T-helper 17 cell (primary cell): ENCODE results near the gene NDFIP2. TPM values are rescaled to one million over a fixed set of nuclear protein-coding genes. Genes with fewer than 3 reads are reported as not detected.

Source experiments
- ATAC-seq: fragments of 150-1000 bp; cut with Tn5 transposase; 2 replicates; pipeline ENCODE4 v1.10.0; 2021; ENCODE audit warnings: mild to moderate bottlenecking, moderate library complexity
- DNase-seq, 3 donors: peaks; one replicate each; pipeline versions ENCODE4 v3.0.0 to v3.0.0-alpha.2; 2020 to 2021
- H3K9me3 ChIP-seq: one replicate; pipeline ENCODE4 v1.7.0; 2013; ENCODE audit warnings: low read length, mild to moderate bottlenecking; ENCODE audit not compliant: control insufficient read depth, poor library complexity, severe bottlenecking
- H3K27ac Mint-ChIP-seq: one replicate; pipeline ENCODE4 v1.8.0; 2022; ENCODE audit warnings: mild to moderate bottlenecking, moderate library complexity, mixed read lengths
- H3K27me3 Mint-ChIP-seq: one replicate; pipeline ENCODE4 v1.8.0; 2022; ENCODE audit warnings: mixed read lengths
- H3K36me3 Mint-ChIP-seq: one replicate; pipeline ENCODE4 v1.8.0; 2022; ENCODE audit warnings: low read depth, mixed read lengths
- H3K4me1 Mint-ChIP-seq: one replicate; pipeline ENCODE4 v1.8.0; 2022; ENCODE audit warnings: mild to moderate bottlenecking, mixed read lengths
- H3K4me3 Mint-ChIP-seq: one replicate; pipeline ENCODE4 v1.8.0; 2022; ENCODE audit warnings: mild to moderate bottlenecking, moderate library complexity, mixed read lengths
- total RNA-seq, 4 donors: library from RNA in 2 of 4; stranded (reverse) in 2 of 4; gene quantifications; one replicate each; pipeline ENCODE4 v1.2.3 and lab custom pipeline; 2022 to 2026

The NDFIP2 gene
- total RNA-seq, 2 donors from 2014 or later, result 0.60 to 3.9 TPM

DNA sequence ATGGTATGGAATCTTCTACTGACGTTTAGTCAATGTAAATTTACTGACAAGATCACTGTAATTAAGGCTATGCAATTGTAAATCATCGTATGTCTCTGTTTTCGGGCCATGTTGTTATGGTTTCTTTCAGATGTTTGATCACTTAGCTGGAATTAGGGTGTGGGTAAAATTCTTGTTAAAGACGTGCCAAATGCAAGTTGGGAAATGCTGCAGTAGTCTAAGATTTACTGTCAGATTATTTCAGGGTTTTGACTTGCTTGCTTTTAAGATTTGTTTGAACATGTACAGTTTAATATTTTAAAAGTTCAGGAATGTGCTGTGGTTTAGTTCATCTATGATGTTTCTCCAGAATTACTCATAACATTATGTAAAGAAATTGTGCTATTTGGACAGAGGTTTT is 10.8 kb downstream of the NDFIP2 start:
- no peaks in the 10 kb centered on the region for H3K9me3 ChIP-seq
- Mint-ChIP-seq H3K4me3 (no peak overlapping the region), H3K4me1 (peaks cover 32% of the 10 kb centered on the region), H3K27ac (no peak overlapping the region), H3K27me3 (no peaks in the 10 kb centered on the region), H3K36me3 (no peaks in the 10 kb centered on the region)
- DNase-seq (no peak), ATAC-seq (no peak)

DNA sequence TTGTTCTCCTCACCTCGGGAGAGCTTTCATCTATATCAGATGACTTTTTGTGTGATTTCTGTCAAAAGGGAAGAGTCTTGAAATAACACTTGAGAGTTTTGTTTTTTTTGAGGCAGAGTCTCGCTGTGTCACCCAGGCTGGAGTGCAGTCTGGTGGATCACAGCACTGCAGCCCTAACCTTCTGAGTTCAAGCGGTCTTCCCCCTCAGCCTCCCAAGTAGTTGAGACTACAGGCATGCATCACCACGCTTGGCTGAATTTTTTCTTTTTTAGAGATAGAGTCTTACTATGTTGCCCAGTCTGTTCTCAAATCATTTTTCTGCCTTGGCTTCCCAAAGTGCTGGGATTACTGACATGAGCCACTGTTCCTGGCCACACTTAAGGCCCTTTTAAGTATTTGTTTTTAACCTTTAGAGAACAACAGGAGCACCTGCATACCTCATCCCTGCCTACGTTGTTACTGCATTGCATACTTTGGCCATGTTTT is 11.4 kb downstream of the NDFIP2 start:
- H3K36me3 Mint-ChIP-seq, result no peaks in the 10 kb centered on the region

DNA sequence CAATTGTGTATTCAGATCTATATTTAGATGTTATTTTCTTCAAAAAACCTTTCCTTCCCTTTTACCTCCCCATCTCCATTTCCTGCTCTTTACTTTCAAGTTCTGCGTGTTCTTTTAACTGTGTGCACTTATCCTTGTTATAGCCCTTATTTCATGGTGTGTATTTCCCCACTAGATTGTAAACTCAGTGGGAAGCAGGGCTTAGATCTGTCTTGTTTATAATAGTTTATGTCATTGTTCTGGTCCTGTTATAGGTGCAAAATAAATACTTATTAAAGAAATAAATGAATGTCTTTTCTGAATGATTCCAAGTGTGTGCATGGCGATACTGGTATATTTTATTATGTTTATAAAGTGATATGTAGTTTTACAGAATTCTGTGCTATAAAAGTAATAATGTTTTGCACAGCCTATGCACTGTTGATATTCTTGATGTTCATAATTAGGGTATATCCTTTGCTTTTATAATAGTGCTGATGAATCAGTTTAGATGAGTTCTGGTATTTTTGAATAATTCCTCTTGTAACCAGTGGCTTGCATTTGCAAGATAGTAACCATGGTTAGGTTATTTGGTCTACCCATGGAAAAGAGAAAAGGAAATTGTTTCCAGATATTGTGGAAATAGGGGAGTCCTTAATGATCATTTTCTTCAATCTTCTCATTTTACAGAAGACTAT is 12.1 kb downstream of the NDFIP2 start:
- peaks cover 3% of the 10 kb centered on the region for H3K36me3 Mint-ChIP-seq
- ATAC-seq (no peak), DNase-seq (no peak)
- H3K27me3 Mint-ChIP-seq, result no peaks in the 10 kb centered on the region
- no peak overlapping the region for H3K27ac Mint-ChIP-seq
- no peak overlapping the region for H3K4me3 Mint-ChIP-seq
- H3K9me3 ChIP-seq, result no peaks in the 10 kb centered on the region
- H3K4me1 Mint-ChIP-seq, result peaks cover 34% of the 10 kb centered on the region

More for the DNA sequence above, 11.4 kb downstream of the NDFIP2 start:
- ATAC-seq (no peak), DNase-seq (no peak)
- H3K4me3 Mint-ChIP-seq, result no peak overlapping the region
- H3K27me3 Mint-ChIP-seq, result no peaks in the 10 kb centered on the region
- H3K4me1 Mint-ChIP-seq, result peaks cover 32% of the 10 kb centered on the region
- no peak overlapping the region for H3K27ac Mint-ChIP-seq
- no peaks in the 10 kb centered on the region for H3K9me3 ChIP-seq

DNA sequence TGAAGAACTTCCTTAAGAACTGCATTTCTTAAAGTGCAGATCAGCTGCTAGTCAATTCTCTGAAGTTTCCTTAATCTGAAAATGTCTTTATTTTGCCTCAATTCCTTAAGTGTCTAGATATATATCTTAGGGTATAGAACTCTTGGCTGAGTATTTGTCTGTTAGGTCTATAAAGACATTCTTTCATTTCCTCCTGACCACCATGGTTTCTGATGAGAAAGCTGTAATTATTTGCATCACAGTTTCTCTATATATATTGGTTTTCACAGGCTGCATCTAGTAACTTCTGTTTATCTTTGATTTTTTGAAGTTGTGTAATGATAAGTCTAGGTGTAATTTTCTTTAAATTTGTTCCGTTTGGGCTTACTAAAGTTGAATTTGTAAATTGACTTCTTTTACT is 15.2 kb downstream of the NDFIP2 start:
- H3K4me1 Mint-ChIP-seq, result peaks cover 41% of the 10 kb centered on the region
- DNase-seq, result no peak
- peaks cover 3% of the 10 kb centered on the region for H3K36me3 Mint-ChIP-seq
- H3K27ac Mint-ChIP-seq, result no peak overlapping the region
- no peaks in the 10 kb centered on the region for H3K27me3 Mint-ChIP-seq
- H3K4me3 Mint-ChIP-seq, result no peak overlapping the region
- ATAC-seq, result no peak
- H3K9me3 ChIP-seq, result no peaks in the 10 kb centered on the region

- H3K4me3 Mint-ChIP-seq, result no peak overlapping the region
- peaks cover 3% of the 10 kb centered on the region for H3K36me3 Mint-ChIP-seq
- no peak for ATAC-seq
- DNase-seq, result no peak
- no peaks in the 10 kb centered on the region for H3K9me3 ChIP-seq
- peaks cover 36% of the 10 kb centered on the region for H3K4me1 Mint-ChIP-seq
- no peak overlapping the region for H3K27ac Mint-ChIP-seq
- no peaks in the 10 kb centered on the region for H3K27me3 Mint-ChIP-seq
Observed at GRCh38 chr13:79497064-79497463, 16.1 kb downstream of the NDFIP2 start.

DNA sequence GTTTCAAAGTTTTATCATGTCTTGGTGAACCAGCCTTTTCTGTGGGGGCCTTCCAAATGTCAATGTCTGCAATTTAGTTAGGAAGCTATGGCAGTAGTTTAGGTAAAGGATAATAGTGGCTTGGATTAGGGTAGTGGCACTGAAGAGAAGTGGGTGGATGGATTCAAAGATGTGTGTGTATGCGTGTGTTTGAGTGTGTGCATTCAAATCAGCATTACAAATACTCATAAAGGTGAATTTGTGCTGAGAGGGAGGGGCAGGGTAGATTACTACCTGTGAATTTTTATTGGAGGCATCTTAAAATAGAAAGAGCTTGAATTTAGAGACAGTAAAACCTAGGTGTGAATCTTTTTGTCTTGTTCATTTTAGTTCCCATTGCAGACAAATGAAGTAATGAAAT is 16.9 kb downstream of the NDFIP2 start:
- peak overlapping the region; percentile 25 for H3K4me3 Mint-ChIP-seq
- no peaks in the 10 kb centered on the region for H3K9me3 ChIP-seq
- H3K4me1 Mint-ChIP-seq, result peaks cover 30% of the 10 kb centered on the region
- ATAC-seq (no peak), DNase-seq (no peak)
- H3K27ac Mint-ChIP-seq, result no peak overlapping the region
- peaks cover 3% of the 10 kb centered on the region for H3K36me3 Mint-ChIP-seq
- no peaks in the 10 kb centered on the region for H3K27me3 Mint-ChIP-seq

- Mint-ChIP-seq H3K4me3 (no peak overlapping the region), H3K27ac (no peak overlapping the region), H3K27me3 (no peaks in the 10 kb centered on the region), H3K4me1 (peaks cover 19% of the 10 kb centered on the region), H3K36me3 (peaks cover 5% of the 10 kb centered on the region)
- no peaks in the 10 kb centered on the region for H3K9me3 ChIP-seq
- no peak for ATAC-seq
- no peak for DNase-seq
Observed at GRCh38 chr13:79500829-79501228, 19.9 kb downstream of the NDFIP2 start.

- H3K4me1 Mint-ChIP-seq, result peaks cover 19% of the 10 kb centered on the region
- no peak overlapping the region for H3K4me3 Mint-ChIP-seq
- no peaks in the 10 kb centered on the region for H3K27me3 Mint-ChIP-seq
- H3K36me3 Mint-ChIP-seq, result peaks cover 5% of the 10 kb centered on the region
- no peak for ATAC-seq
- no peaks in the 10 kb centered on the region for H3K9me3 ChIP-seq
- DNase-seq, result no peak
- no peak overlapping the region for H3K27ac Mint-ChIP-seq
Observed at GRCh38 chr13:79501538-79502232, 20.7 kb downstream of the NDFIP2 start.

- H3K27me3 Mint-ChIP-seq, result no peaks in the 10 kb centered on the region
- ATAC-seq (no peak), DNase-seq (no peak)
- H3K36me3 Mint-ChIP-seq, result peaks cover 2% of the 10 kb centered on the region
- H3K4me1 Mint-ChIP-seq, result peaks cover 17% of the 10 kb centered on the region
- no peaks in the 10 kb centered on the region for H3K9me3 ChIP-seq
- H3K4me3 Mint-ChIP-seq, result no peak overlapping the region
- no peak overlapping the region for H3K27ac Mint-ChIP-seq
Observed at GRCh38 chr13:79502859-79503468, 22.0 kb downstream of the NDFIP2 start.

DNA sequence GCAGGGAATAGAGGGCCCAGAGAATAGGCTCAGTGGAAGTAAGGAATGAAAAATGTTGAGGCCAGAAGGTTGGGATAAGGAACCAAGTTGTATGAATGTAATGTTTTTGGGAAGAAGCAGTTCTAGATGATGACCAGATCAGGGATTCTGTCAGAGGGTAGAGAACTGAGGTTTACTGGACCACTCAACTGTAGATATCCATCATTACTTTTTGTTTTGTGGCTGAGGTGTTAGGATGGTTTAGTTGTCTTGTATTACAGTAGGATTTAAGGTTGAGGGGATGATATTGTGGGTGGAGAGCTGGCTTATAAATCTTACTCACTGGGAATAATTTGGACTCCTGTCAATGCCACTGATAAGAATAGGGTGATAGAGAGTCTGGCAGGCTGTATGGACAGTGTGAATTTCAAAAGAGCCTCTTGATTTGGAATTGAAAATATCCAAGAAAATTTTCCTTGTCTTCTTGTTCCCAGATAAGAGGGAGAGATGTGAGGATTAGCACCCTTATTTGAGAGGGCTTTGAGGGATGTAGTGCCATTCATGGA is 22.6 kb downstream of the NDFIP2 start:
- Mint-ChIP-seq H3K36me3 (peaks cover 2% of the 10 kb centered on the region), H3K4me3 (no peak overlapping the region), H3K4me1 (peaks cover 16% of the 10 kb centered on the region), H3K27me3 (no peaks in the 10 kb centered on the region), H3K27ac (no peak overlapping the region)
- no peaks in the 10 kb centered on the region for H3K9me3 ChIP-seq
- DNase-seq (no peak), ATAC-seq (no peak)

GRCh38 chr13:79508224-79508961 is 27.4 kb downstream of the NDFIP2 start:
- H3K36me3 Mint-ChIP-seq, result peaks cover 2% of the 10 kb centered on the region
- no peaks in the 10 kb centered on the region for H3K27me3 Mint-ChIP-seq
- ATAC-seq, result no peak
- no peaks in the 10 kb centered on the region for H3K9me3 ChIP-seq
- no peak for DNase-seq
- H3K27ac Mint-ChIP-seq, result no peak overlapping the region
- no peak overlapping the region for H3K4me3 Mint-ChIP-seq
- peaks cover 7% of the 10 kb centered on the region for H3K4me1 Mint-ChIP-seq

GRCh38 chr13:79511611-79512010 is 30.7 kb downstream of the NDFIP2 start:
- H3K27me3 Mint-ChIP-seq, result no peaks in the 10 kb centered on the region
- ATAC-seq (no peak), DNase-seq (no peak)
- no peak overlapping the region for H3K4me3 Mint-ChIP-seq
- H3K9me3 ChIP-seq, result no peaks in the 10 kb centered on the region
- H3K4me1 Mint-ChIP-seq, result peaks cover 7% of the 10 kb centered on the region
- no peak overlapping the region for H3K27ac Mint-ChIP-seq
- H3K36me3 Mint-ChIP-seq, result no peaks in the 10 kb centered on the region

DNA sequence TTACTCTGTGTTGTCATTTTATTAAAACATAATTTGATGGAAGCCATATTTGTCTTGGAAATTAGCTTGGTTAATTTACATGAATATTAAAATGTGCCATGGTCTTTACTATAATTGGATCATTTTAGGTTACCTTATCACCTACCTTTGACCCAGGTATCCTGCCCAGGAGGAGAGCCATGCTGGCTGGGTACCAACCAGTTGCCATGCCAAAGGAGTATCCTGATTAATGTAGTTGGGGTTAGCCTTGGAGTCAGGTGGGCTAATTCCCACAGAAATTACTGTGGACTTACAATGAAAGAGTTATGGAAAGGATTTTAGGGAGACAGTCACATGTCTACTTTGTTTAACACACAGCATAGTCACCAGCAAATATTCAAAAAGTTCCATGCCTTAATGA is 32.0 kb downstream of the NDFIP2 start:
- Mint-ChIP-seq H3K4me1 (peaks cover 4% of the 10 kb centered on the region), H3K27me3 (no peaks in the 10 kb centered on the region), H3K4me3 (no peak overlapping the region), H3K36me3 (no peaks in the 10 kb centered on the region), H3K27ac (no peak overlapping the region)
- DNase-seq (no peak), ATAC-seq (no peak)
- no peaks in the 10 kb centered on the region for H3K9me3 ChIP-seq
